IPS-11a (cell line): ENCODE data around the gene NFIX.

Experiments used
- H3K4me3 ChIP-seq: one replicate; pipeline ENCODE4 v1.5.1; 2013; ENCODE audit warnings: low read depth, low read length, control low read depth

The NFIX gene

DNA sequence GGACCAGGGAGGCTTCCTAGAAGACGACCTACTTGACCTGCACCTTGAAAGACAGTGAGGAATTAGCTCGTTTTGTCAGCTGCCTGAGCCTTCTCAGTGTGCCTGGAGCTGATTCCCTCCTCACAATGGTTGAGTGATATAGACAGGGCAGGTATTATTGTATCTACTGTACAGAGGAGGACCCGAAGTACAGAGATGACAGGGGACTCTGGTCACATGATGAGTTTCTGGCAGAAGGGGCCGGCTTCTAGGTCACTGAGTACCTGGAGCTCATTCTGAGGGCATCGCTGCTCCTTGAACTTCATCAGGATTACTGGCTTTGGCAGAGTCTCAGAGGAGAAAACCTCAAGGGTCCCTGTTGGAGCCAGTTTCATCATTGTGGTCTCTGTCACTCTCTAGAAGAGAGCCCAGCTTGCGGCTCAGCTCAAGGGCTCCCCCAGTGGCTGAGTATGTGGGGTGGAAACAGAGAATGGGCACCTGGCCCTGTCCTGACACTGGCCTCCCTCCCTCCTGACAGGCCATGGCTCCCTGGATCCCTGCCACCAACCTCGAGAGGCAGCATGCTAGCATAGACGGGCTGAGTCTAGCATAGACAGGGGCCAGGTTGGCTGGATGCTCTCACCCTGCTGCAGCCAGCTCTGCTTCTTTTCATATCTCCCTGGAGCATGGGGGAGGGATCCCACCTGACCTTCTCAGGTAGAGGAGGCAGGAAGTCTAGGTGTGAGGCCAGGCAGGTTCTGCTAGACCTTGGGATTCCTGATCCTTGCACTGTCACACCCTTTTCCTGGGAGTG is 38.7 kb downstream of the NFIX start:
- H3K4me3 ChIP-seq: no peak overlapping the region

GRCh38 chr19:13034636-13035035 is 39.4 kb downstream of the NFIX start:
- H3K4me3 ChIP-seq: no peak overlapping the region

DNA sequence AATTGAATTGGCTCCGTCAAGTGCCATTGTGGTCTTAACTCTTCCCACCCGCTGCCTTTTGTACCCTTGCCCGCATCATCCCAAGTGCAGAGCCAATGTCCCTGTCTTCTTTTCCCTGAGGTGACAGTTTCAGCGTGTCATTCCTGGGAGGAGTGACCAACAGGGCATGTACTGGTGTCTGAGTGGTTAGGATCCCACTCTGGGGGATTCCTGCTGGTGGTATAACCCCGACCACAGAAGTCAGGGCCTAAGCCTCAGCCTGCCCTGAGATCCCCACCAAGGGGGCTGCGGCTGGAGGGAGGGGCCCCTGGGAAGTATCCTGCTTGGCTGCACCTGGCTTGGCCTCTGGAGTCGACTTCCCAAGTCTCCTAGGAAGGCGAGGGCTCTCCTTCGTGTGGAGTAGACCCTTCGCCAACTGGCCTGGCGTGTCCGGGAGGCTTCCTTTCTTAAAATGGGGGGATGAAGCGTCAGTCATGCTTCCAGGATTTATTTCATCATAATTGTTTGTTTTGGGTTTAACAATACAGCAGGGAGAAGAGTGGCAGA is 40.6 kb downstream of the NFIX start:
- H3K4me3 ChIP-seq: no peak overlapping the region

GRCh38 chr19:13036366-13036976 is 41.2 kb downstream of the NFIX start:
- H3K4me3 ChIP-seq: no peak overlapping the region

DNA sequence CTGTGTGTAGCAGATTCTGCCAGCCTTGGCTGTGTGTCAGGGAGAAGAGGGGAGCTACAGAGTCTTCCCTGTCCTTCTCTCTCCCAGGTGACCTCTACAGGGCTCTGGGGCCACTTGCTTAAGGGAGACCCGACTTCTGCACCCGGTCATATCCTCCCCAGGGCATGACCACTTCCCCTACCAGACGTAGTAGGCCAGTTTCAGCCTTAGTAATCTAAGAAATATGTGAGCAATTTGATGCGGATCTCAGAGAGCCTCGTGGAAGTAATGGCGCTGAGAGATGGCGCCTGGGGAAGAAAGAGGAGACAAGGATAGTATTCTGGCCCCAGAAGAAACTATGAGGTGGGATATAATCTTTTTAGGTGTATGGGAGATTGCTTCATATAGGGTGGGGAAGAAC is 41.9 kb downstream of the NFIX start:
- H3K4me3 ChIP-seq: no peak overlapping the region

- H3K4me3 ChIP-seq: no peak overlapping the region
These were observed 42.5 kb downstream of the NFIX start for GRCh38 chr19:13037731-13038130.

- H3K4me3 ChIP-seq: no peak overlapping the region
These were observed 43.3 kb downstream of the NFIX start for GRCh38 chr19:13038306-13039210.

DNA sequence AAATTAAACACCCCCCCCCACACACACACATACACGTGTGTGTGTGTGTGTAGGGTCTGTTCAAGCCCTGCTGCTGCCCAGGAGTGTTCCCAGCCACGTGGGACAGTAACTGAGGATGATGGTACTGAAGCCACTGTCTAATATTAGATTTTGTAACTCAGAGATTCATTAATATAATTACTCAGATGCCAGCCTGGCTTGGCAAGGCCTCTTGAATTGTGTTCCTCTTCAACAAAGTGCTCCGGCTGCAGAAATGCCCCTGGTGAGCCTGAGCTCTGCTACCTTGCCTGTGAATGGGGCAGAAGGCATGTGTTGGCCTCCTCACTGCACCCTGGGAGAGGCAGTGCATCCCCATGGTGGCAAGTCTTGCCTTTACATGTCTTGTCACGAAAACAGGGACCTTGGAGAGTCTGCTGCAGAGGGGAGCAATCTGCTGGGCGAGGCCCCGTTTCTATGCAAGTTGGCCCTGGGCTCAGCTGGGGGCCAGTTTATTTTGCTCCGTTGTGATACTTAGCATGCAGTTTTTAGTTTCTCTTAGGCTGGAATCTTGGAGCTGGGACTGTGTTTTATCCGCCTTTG is 44.0 kb downstream of the NFIX start:
- H3K4me3 ChIP-seq: no peak overlapping the region

DNA sequence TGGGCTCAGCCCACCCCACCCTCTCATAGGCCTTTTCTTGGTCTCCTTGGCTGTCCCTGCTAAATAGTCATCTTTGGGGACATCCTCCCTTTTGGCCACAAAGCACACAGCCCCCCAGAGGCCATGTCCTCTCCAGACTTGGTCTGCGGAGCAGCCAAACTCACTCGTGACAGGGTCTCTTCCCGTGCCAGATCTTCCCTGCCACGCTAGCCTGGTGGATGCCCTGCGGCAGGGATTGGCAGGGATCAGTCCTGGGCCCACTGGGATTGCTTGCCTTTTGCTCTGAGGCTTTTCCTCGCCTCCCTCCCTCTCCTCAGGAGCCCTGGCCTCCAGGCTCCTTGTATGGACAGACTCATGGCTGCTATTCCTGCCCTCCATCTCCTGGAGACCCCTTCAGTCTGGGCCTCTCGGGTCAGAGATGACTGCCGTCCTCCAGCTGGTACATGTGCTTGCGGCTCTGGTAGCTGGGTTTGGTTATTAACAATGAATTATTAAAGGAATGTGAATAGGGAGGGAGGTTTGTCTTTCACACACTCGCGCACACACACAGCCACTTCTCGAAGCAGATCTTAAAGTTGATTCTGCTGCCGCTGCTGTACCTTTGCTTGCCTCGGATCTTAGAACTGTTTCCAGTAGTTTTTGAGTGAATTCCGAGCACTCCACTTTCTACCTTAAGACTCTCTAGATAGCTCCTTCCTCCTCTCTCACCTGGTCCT is 45.1 kb downstream of the NFIX start:
- H3K4me3 ChIP-seq: no peak overlapping the region

- H3K4me3 ChIP-seq: no peak overlapping the region
These were observed 45.6 kb downstream of the NFIX start for GRCh38 chr19:13040948-13041292.

DNA sequence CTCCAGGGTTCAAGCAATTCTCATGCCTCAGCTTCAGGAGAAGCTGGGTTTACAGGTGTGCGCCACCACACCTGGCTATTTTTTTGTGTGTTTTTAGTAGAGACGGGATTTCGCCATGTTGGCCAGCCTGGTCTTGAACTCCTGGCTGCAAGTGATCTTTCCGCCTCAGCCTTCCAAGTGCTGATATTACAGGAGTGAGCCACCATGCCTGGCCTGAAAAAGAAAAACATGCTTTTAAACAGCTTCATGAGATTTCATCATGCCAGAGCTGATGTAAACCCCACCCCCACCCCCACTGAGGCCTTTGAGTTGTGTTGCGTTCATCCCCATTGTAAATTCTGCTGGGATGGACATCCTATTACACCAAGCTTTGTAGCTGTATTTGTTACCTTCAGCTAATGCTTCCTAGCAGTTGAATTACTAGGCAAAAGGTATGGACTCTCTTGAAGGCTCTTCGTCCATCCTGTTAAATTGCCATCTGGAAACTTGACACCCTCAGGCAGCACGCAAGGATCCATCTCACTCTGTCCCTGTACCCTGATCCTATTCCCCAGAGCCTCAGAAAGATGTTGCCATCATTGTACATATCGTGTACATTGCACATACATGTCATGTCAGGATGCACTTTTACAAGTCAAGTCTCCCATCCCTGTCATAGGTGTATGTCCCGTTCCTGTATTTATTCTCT is 47.3 kb downstream of the NFIX start:
- H3K4me3 ChIP-seq: no peak overlapping the region

- H3K4me3 ChIP-seq: no peak overlapping the region
These were observed 48.0 kb downstream of the NFIX start for GRCh38 chr19:13043285-13043684.

DNA sequence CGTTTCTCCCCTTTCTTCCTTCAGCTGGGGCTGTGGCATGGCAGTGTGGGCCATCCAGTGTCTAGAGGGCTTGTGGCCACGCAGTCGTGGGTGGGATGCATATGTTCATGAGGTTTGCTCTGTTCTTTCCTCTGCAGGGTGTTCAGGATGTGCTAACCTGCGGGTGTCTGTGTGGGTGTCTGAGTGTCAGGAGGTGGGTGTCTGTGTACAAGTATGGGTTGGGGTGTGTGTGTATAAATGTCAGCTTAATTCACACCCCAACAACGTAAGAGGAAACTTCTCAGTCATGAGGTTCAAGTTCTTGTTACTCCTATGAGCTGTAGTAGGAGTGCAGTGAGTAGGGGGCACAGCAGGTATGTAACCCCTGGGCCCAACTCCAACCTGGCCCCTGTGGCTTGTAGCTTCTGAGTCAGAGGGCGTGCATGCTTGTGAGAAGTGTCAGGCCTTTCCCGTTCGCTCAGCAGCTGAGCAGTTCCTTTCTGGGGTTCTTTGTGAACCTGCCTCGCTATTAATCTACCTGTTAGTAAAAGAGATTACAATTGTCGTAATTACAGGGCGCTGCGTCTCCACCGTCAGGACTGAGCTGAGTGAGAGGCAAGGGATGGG is 49.1 kb downstream of the NFIX start:
- H3K4me3 ChIP-seq: no peak overlapping the region

GRCh38 chr19:13045812-13046211 is 50.5 kb downstream of the NFIX start:
- H3K4me3 ChIP-seq: no peak overlapping the region

- H3K4me3 ChIP-seq: no peak overlapping the region
These were observed 52.1 kb downstream of the NFIX start for GRCh38 chr19:13047374-13047773.

DNA sequence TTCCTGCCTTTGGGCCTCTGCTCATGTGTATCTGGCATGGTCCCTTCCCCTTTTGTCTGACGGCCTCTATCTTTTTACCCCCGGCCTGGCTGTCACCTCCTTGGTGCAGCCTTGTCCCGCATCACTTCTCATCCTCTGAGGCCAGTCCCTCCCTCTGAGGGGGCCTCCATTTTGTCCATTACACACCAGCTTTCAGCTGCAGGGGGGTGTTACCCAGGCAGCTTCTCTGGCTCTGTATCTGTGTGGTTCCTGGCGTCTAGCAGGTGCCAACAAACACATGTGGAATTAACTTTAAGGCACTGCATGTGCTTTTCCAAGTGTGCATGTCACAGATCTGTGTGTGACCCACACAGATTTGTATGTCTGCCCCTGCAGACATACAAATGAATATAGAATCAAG is 55.0 kb downstream of the NFIX start:
- no peak overlapping the region for H3K4me3 ChIP-seq

- H3K4me3 ChIP-seq: no peak overlapping the region
These were observed 56.4 kb downstream of the NFIX start for GRCh38 chr19:13051557-13052165.

- no peak overlapping the region for H3K4me3 ChIP-seq
These were observed 57.3 kb downstream of the NFIX start for GRCh38 chr19:13052447-13053175.
